ENCODE measurements around the gene C3orf20.

GRCh38 chr3:14770591-14770990 is 95.7 kb downstream of the C3orf20 start:
- TF ChIP-seq CTCF (IDR thresholded peaks at IDR 0.05), result no peak
- no peak for TF ChIP-seq NFATC4 (CRISPR knock-in tag; IDR thresholded peaks at IDR 0.05)
- no peak for TF ChIP-seq RORB (CRISPR knock-in tag; IDR thresholded peaks at IDR 0.05)
- TF ChIP-seq TCF7 (CRISPR knock-in tag; IDR thresholded peaks at IDR 0.05; ENCODE audit: low read depth), result no peak

Measured in WTC11 (cell line).